Measurements from ENCODE around the gene CSTF1.

The CSTF1 gene

DNA sequence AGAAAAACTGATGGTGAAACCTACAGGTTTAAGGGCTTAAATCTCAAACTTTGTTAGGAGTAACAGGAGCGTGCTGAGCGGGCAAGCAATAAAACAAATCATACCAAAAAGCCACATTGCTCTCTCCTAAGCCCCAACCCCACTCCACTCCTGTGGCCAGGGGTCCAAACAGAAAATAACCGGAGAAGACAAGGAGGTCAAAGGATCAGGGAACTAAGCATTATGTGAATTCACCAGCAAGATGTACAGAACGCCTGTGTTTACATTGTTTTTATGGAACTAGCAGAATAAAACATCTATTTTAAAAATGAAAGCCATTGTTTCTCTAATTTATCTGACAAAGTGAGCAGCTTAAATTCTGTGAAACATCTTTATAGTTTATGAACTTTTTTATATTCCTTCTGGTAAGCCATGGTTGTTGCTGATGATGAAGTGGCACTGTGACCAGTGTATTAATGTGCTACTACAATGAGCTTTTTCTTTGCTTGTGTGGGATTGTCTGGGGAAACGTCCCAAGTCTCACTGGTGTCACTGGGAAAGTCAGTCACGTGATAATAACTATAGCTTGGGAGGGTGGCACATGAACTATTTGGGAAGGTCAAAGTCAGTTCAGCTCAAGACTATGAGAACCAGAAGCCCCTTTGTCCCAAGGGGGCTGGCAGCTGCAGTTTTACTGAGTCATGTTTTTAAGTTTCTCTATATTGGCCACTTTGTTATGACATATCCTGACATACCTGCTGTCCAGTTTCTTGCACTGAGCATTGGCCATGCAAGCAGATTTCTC, 23.9 kb upstream of the CSTF1 start:
- intact Hi-C loops (cut with DNase I) = no loop called here

DNA sequence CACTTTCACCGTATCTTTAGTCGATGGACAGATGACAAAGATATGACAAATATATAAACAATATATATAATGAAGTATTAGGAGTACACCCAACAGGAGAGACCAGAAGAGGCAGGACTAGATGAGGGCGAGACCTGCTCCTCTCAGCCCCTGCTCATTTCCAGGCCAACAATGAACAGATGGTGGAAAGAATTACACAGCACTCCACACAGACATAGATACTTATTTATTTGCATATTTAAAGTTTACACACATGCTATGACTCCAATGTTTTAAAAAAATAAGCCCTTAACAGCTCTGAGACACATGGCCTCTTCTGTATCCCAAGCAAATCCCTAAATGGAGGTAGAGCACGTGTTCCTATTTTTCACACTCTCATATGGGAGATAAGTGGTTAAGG, 23.3 kb upstream of the CSTF1 start:
- no peak for DNase-seq
- intact Hi-C loops (cut with DNase I) = no loop called here

More for the DNA sequence above, 23.9 kb upstream of the CSTF1 start:
- peak in 1 of 10 donors; percentile 26 for DNase-seq

DNA sequence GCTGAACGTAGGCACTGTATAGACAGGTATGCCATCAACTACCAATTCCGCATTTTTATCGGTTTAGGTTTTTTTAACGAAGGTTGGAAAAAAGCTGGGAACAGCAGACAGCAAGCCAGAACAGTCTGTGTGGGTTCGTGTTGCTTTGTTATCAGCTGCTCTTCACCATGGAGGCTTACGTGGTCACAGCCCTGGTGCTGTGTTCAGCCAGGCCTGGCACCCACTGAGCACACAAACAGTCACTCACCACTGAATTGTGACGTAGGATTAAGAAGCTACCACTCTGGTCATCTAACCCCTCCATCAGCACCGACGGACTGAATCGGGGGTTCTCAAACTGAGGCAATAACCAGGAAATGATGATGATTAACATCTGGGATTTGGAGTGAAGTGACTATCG, 20.5 kb upstream of the CSTF1 start:
- intact Hi-C loops (cut with DNase I) = no loop called here
- no peak for DNase-seq

DNA sequence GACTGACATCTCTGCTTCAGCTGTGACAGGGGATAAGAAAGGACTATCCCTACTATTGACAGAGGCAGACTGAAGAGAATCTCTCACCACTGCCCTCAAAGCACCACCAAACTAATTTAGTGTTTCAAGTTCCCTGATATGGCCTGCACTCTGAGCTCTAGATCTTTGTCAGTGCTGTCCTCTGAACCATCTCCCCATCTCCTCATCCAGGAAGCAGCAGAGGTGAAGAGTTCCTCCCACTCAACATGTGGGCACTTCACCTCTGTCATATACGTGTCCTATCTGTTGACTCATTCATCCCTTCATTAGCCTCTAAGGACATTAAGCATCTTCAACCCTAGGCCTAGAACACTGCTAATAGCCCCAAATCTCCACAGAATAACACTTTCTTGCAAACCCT, 19.6 kb upstream of the CSTF1 start:
- no peak for DNase-seq
- intact Hi-C loops (cut with DNase I) = no loop called here

DNA sequence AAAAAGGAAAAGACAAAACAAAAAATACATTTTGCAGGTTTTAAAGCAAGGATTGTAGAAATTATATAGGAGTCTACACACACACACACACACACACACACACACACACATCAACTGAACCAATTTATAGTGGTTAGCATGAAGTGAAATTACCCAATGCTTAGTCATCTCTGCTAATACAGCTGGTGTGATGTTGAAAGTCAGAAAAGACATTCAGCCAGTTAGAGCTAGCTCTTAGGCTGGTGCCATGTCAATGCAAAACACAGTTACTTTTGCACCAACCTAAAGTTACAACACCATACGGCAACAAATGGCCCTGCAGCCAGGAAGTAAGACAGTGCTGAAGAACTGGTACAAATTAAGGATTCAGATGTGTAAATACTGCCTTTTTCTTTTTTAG, 18.5 kb upstream of the CSTF1 start:
- intact Hi-C loops (cut with DNase I) = no loop called here
- no peak for DNase-seq

DNA sequence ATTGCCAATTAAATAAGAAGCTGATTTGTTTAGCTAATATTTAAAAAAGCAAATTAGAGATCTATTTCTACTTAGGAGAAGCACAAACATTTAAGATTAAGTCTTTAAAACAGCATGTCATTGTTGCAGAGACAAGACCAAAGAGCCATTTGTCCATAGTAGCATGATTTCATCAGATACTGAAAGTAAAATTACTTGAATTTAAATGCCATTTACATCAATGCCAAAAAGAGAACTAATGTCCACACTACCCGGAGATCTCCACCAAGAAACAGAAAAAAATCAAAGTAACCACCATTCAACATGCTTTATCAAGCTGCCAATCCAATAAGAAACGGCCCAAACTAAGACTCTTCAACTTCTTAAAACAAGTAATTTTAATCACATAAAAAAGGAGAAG, 16.1 kb upstream of the CSTF1 start:
- DNase-seq = no peak
- intact Hi-C loops (cut with DNase I) = no loop called here

DNA sequence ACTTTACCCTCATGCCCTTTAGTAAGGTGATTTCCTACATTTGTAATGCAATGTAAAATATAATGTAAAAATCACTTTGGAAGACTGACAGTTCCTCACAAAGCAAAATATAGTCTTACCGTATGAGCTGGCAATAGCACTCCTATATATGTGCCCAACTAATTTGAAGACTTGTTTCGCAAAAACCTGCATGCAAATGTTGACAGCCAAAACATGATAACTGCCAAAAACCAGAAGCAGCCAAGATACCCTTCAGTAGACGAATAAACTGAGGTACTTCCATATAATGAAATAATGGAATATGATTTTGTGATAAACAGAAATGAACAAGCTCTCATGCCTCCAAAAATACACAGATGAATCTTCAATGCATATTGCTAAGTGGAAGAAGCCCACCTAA, 14.1 kb upstream of the CSTF1 start:
- no peak for DNase-seq
- intact Hi-C loops (cut with DNase I) = no loop called here

DNA sequence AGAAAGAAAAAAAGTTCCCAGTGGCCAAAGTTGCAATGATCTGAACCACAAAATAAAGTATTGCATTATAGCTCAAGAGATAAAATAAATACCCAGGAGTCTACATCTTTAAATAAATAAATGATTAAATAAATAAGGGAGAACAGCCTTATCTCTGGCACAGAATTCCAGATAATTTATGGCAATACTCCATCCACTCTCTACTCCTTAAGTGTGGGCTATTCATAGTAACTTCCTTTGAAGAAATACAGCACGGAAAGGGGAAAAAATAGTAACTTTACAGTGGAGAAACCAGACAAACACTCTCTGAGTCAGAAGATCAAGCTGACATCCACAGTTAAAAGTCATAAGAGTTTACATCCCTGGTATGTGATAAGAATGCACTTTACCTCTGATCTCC, 12.1 kb upstream of the CSTF1 start:
- DNase-seq = no peak
- intact Hi-C loops (cut with DNase I) = no loop called here

DNA sequence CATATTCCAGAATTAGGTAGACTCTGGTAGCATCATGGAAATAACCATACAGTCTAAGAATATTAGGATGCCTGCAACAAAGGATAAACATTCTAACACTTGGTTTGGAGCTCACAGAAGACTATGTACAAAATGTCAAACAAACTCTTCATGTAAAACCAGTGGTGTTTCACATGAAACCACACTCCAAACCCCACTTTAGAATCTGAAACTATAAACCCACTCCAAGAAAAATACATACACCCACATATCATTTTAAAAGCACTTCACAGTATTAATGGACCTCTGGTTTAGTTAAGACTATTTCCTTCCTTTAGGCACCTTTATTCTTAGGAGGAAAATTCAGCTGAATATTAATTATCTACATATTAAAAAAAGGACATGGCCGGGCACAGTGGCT, 10.9 kb upstream of the CSTF1 start:
- no peak for DNase-seq

DNA sequence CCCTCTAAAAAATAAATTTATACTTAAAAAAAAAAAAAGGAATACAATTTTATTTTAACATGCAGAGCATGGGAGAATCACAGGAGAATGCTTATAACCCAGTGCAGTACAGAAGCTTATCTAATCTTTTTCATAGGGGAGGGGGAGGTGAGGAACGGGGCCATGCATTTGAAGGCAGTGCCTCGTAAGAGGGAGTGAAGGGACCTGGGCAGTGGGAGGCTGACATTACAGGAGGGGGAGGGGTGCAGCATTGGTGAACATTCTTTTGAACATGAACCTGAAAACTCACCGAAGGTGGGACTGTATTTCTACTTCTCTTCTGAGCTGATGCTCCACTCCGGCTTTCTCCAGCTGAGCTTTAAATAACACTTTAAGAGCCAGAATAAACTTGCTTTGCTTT, 9.7 kb upstream of the CSTF1 start:
- intact Hi-C loops (cut with DNase I) = no loop called here
- DNase-seq = no peak

More for the DNA sequence above, 10.9 kb upstream of the CSTF1 start:
- intact Hi-C loops (cut with DNase I) = no loop called here

DNA sequence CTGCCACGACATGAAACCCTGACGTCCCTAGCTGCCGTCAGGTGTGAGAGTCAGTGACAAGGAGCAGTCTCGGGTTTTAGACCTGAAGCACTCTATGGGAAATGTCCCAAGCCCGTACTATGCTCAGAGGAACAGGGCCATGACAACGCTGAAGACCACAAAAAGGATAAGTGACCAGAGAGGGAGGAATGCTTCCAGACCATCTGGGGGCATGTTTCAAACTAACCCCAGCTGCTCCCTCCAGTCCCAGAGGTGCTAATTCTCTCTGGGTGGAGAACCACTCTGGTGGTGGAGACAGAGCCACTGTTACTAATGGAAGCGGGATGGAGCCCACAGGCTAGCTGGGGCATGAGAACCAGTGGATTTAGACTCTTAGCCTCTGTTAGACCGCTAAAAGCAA, 9.1 kb upstream of the CSTF1 start:
- no peak for DNase-seq
- intact Hi-C loops (cut with DNase I) = no loop called here

DNA sequence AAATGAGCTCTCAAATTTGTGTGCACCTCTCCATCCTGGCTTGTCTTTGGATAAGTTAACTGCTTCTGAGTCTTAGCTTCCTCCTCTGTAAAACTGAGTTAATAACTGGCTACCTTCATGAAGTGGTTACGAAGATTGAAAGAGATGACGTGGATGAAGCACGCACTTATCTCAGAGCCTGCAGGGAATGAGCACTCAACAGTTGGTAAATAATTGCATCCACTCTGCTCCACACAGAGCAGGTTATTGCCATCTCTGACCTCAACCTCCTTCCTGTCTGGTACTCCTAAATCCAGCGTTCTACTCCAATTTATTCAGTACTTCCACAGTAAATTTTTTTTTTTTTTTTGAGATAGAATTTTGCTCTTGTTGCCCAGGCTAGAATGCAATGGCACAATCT, 7.3 kb upstream of the CSTF1 start:
- no peak for DNase-seq
- intact Hi-C loops (cut with DNase I) = no loop called here

DNA sequence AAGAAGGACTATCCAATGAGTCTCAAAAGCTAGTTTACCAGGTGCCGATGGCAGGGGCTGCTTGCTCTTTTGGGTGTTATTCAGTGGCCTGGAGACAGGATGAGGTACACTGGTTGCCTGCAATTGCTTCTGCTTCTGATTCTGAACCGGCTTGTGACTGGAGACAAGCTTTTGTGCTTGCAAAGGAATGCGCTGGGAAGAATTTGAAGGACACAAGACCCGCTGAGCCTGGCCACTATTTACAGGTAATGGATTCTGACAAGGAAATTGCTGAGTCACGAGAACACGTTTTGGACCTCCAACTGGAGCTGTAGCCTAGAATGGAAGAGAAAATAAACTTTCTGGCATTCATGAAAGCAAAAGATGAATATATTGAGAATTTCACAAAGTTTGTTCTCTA, 6.2 kb upstream of the CSTF1 start:
- intact Hi-C loops (cut with DNase I) = no loop called here
- no peak for DNase-seq

DNA sequence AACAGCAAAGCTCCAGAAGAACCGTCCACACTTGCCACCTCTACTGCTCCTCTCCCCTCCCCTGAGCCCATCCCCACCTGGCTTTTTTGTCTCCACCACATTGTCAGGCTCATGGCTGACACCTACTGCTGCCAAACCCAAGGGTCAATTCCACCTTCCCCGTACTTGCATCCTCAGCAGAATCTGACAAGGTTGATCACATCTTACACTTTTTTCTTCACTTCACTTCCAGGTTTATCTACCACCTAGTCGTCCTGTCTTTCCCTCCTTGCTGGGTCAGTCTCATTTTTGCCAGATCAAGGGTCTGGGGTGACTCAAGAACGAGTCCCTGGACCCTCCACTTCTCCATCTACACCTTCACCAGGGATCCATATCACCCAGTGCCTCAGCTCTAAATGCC, 3.6 kb upstream of the CSTF1 start:
- intact Hi-C loops (cut with DNase I) = no loop called here
- no peak for DNase-seq

DNA sequence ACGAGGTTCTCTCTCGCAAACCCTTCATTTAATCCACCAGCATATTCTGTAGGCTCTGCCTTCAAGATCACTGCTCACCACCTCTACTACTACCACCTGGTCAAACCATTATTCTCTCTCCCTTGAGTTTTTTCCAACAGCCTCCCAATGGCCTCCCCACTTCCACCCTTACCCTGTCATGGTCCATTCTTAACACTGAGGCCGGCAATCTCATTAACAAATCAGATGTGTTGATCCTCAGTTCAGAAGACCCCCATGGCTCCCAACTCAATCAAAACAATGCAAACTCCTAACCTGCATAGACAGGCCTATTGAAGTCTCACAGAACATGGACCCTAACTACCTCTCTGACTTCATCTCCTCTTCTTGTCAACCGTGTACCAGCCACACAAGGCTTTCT, 2.6 kb upstream of the CSTF1 start:
- DNase-seq = no peak
- intact Hi-C loops (cut with DNase I) = loop anchor here (5.0 kb wide), 1 partner anchor 33 kb away; the partner anchor contains the start of gene FAM210B

DNA sequence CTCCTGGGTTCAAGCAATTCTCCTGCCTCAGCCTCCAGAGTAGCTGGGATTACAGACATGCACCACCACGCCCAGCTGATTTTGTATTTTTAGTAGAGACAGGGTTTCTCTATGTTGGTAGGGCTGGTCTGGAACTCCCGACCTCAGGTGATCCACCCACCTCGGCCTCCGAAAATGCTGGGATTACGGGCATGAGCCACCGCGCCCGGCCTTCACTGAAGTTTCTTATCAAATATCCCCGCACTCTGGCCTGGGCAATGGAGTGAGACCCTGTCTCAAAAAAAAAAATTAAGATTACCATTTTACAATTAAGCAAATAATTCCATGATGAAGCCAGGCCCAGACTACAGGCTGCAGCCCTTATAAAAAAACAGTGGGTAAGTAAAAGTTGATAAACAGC, 2.0 kb upstream of the CSTF1 start:
- peak in 1 of 10 donors; percentile 61 for DNase-seq
- intact Hi-C loops (cut with DNase I) = loop anchor here (5.0 kb wide), 1 partner anchor 33 kb away; the partner anchor contains the start of gene FAM210B

DNA sequence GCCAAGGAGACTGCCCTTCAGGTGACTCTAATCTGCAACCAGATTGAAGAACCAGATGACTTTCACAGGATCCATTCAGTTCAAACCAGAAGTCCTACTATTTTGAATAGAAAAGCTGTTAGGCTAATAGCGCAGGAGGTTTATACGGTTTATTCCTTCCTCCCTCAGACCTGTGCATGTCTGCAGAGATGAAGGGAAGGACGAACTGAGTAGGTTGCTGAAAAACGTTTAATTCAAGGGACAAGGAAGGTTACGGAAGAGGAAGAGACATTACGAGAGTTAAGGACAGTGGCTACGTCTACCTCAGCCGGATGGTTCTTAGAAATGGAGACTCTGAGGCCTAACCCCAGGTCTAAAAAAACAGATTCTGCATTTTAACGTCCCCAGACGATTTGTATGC, 1.4 kb upstream of the CSTF1 start:
- intact Hi-C loops (cut with DNase I) = loop anchor here (5.0 kb wide), 1 partner anchor 34 kb away; the partner anchor contains the start of gene FAM210B
- DNase-seq = no peak

DNA sequence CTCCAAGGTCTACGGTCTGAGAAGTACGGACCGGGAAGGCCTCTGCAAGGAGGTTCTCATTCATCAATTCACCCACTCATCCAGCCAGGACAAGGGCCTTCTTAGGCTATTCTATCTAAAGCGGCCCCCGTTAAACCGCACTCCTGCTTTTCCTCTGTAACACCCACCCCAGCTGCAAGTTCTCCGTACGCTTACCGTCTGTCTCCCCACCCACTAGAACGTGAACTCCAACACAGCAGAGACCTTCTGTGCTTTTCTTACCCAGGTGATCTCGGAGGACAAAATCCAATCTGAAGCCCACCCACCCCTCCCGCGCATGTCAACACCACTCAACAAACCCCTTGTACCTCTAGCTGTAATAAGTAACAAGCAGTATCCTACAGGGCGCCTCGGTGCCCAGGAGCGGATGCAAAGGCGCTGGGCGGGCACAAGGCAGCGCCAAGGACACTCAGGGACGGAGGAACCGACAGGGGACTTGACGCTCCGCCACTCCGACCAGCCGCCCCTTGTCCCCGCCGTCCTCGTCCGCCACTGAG, 781 bp upstream of the CSTF1 start:
- DNase-seq = peak in 1 of 10 donors; percentile 23
- intact Hi-C loops (cut with DNase I) = loop anchor here (2.0 to 5.0 kb wide), 2 partner anchors 34 to 77 kb away; partner anchors contain the start of genes FAM210B and RTF2

DNA sequence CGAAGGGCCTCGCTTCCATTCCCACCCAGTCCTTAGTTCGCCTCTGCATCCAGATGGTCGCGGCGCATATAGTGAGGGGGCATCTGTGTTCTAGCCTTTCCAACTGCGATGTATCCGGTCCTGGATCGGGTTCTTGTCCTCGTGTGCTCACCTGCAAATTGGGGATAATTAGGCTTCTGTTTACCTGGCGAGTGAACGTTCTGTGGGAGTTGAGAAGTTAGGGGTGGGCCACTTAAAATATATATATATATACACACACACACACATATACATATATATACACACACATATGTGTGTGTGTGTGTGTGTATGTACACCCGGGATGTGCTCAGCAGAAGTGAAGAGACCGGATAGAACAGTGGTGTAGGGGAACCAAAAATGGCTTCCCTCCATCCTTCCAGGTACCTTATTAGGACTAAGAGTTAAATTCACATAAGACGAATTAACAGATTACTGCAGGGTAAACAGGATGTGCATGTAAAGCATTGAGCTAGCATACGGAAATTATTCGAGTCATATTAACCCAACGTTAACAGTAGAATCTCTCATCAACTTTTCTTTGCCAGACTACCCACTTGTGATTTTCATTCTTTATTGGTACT, 537 bp downstream of the CSTF1 start:
- intact Hi-C loops (cut with DNase I) = loop anchor here (2.0 to 5.0 kb wide), 2 partner anchors 36 to 76 kb away; partner anchors contain the start of genes FAM210B and RTF2
- no peak for DNase-seq

DNA sequence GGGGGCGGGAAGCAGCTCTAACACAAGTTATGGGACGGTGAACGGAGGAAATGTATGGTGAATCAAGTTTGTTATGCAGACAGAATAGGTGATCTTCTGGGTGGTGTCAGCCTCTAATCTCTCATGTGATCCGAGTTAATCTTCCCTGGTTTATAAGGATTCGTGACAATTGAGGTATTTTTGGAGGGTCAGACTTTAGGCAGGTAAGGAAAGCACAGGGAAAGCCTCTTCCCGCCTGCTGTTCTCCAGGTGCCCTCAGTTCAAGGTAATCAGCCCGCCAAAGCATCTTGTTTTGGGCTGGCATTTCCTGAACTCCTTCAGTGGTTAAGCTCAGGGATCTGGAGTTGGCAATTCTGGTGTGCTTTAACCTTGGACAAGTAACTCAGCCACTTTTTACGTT, 1.2 kb downstream of the CSTF1 start:
- intact Hi-C loops (cut with DNase I) = loop anchor here (2.0 to 5.0 kb wide), 2 partner anchors 36 to 75 kb away; partner anchors contain the start of genes FAM210B and RTF2
- DNase-seq = no peak

DNA sequence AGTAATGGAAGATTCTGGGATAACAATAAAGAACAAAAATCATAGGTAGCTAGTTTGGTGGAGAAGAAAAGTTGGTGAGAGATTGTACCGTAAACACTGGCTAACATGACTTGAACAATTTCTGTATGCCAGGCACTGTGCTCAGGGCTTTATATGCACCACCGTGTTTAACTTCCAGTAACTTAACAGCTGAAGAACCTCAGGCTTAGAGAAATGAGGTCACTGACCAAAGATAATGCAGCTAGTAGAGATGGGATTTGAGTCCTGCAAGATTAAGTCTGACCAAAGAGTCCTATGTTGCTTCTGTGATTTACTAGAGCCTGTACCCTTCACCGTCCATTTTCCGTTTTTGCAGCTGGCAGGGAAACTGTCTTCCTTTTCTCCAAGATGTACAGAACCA, 2.7 kb downstream of the CSTF1 start:
- no peak for DNase-seq
- intact Hi-C loops (cut with DNase I) = no loop called here
